Neural cell (in vitro differentiated cells): ENCODE measurements around the gene ABHD13.

Experiments used
- CTCF ChIP-seq: fragments of 450-650 bp; IDR thresholded peaks from 2 replicates; pipeline ENCODE4 v1.5.1; 2014; ENCODE audit warnings: antibody characterized with exemption, mild to moderate bottlenecking, moderate library complexity; ENCODE audit not compliant: poor library complexity, severe bottlenecking
- EP300 ChIP-seq: fragments of 450-650 bp; conservative IDR thresholded peaks from 2 replicates; pipeline ENCODE4 v1.6.1; 2014; ENCODE audit warnings: antibody characterized with exemption, mild to moderate bottlenecking, moderate library complexity; ENCODE audit not compliant: poor library complexity, severe bottlenecking
- EZH2 ChIP-seq: fragments of 200-600, 300-800 bp; shearing (Covaris generic), sonication (generic); IDR thresholded peaks from 2 replicates; pipeline ENCODE4 v1.6.1; 2014; ENCODE audit warnings: antibody characterized with exemption, low read length, borderline replicate concordance, mild to moderate bottlenecking; ENCODE audit not compliant: insufficient read depth, poor library complexity, severe bottlenecking
- POLR2AphosphoS5 ChIP-seq: IDR thresholded peaks from 2 replicates; pipeline ENCODE4 v1.6.1; 2012
- RAD21 ChIP-seq: fragments of 450-650 bp; conservative IDR thresholded peaks from 2 replicates; pipeline ENCODE4 v1.6.1; 2014; ENCODE audit warnings: antibody characterized with exemption, mild to moderate bottlenecking, moderate library complexity

- TF ChIP-seq CTCF (no peak), EZH2 (no peak), POLR2AphosphoS5 (no peak), RAD21 (no peak), EP300 (no peak)
These were observed 23.7 kb upstream of the ABHD13 start for GRCh38 chr13:108194435-108194936.
